HepG2 (cell line): ENCODE measurements around the gene TSHZ2.

Source experiments
- ASH2L ChIP-seq: fragments of 300-600, 200-600 bp; sonication (generic); IDR thresholded peaks from 2 replicates; pipeline ENCODE4 v1.7.0; 2017; ENCODE audit warnings: low read depth, mild to moderate bottlenecking, moderate library complexity, mixed read lengths, low read length; ENCODE audit not compliant: insufficient read length
- EP300 ChIP-seq, 3 experiments: sonication (generic) in 1 of 3; formaldehyde crosslinking in 1 of 3; IDR thresholded peaks; 2 replicates each; pipeline versions ENCODE4 v1.5.1 to v1.6.1; 2011 to 2020; ENCODE audit warnings: low read depth in 2 of 3, low read length in 2 of 3, borderline replicate concordance in 1 of 3, improper control_type of control experiment in 1 of 3, mild to moderate bottlenecking in 1 of 3, missing genetic modification reagents in 1 of 3, moderate library complexity in 1 of 3
- MYC ChIP-seq: sonication (generic); formaldehyde crosslinking; IDR thresholded peaks from 2 replicates; pipeline ENCODE4 v1.9.0; 2021; ENCODE audit warnings: missing genetic modification reagents, borderline replicate concordance
- MYNN ChIP-seq: sonication (generic); formaldehyde crosslinking; IDR thresholded peaks from 2 replicates; pipeline ENCODE4 v1.4.0; 2020; ENCODE audit warnings: mild to moderate bottlenecking, low read depth, missing genetic modification reagents
- NCOA5 ChIP-seq: sonication (generic); formaldehyde crosslinking; IDR thresholded peaks from 2 replicates; pipeline ENCODE4 v1.4.0; 2020; ENCODE audit warnings: missing genetic modification reagents
- NFE2 ChIP-seq: sonication (generic); formaldehyde crosslinking; IDR thresholded peaks from 2 replicates; pipeline ENCODE4 v1.4.0; 2020; ENCODE audit warnings: missing genetic modification reagents
- RNF219 ChIP-seq: sonication (generic); formaldehyde crosslinking; IDR thresholded peaks from 2 replicates; pipeline ENCODE4 v1.5.0; 2020; ENCODE audit warnings: mild to moderate bottlenecking, missing genetic modification reagents
- YEATS4 ChIP-seq: sonication (generic); formaldehyde crosslinking; IDR thresholded peaks from 2 replicates; pipeline ENCODE4 v1.4.0; 2020; ENCODE audit warnings: missing genetic modification reagents, borderline replicate concordance
- ZBTB26 ChIP-seq: IDR thresholded peaks from 2 replicates; pipeline ENCODE4 v1.6.1; 2016; ENCODE audit warnings: missing compliant biosample characterization, missing genetic modification reagents, borderline replicate concordance
- ZNF609 ChIP-seq: sonication (generic); formaldehyde crosslinking; IDR thresholded peaks from 2 replicates; pipeline ENCODE4 v1.4.0; 2020; ENCODE audit warnings: mild to moderate bottlenecking, missing genetic modification reagents, borderline replicate concordance
- TF ChIP-seq, protein P1 (sequence below): sonication (generic); formaldehyde crosslinking; IDR thresholded peaks from 2 replicates; pipeline ENCODE4 v1.5.0; 2020; ENCODE audit warnings: mild to moderate bottlenecking, missing genetic modification reagents, moderate library complexity

DNA sequence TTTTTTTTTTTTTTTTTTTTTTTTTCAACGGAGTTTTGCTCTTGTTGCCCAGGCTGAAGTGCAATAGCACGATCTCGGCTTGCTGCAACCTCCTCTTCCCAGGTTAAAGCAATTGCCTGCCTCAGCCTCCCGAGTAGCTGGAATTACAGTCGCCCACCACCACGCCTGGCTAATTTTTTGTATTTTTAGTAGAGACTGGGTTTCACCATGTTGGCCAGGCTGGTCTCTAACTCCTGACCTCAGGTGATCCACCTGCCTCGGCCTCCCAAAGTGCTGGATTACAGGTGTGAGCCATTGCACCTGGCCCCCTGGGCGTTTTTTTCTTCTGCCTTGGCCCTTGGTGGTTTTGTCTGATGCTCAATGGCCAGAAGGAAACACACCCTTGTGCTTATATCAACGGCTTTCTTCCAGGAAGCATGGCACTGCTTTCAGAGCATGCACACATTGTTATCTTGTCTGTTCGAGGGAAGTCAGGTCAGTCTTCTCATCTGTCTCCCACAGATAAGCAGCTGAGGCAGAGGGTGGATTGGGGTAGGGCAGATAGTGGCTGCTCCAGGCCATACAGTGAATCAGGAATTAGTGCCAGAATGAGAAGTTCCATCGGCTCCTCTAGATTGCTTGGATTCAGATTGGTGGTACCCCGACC lies 203.1 kb downstream of the TSHZ2 start:
- TF ChIP-seq ZNF609: no peak
- no peak for TF ChIP-seq YEATS4 (CRISPR knock-in tag)
- TF ChIP-seq RNF219 (CRISPR knock-in tag): no peak
- no peak for TF ChIP-seq MYNN (CRISPR knock-in tag)
- no peak for TF ChIP-seq ZBTB26
- TF ChIP-seq, protein P1, sequence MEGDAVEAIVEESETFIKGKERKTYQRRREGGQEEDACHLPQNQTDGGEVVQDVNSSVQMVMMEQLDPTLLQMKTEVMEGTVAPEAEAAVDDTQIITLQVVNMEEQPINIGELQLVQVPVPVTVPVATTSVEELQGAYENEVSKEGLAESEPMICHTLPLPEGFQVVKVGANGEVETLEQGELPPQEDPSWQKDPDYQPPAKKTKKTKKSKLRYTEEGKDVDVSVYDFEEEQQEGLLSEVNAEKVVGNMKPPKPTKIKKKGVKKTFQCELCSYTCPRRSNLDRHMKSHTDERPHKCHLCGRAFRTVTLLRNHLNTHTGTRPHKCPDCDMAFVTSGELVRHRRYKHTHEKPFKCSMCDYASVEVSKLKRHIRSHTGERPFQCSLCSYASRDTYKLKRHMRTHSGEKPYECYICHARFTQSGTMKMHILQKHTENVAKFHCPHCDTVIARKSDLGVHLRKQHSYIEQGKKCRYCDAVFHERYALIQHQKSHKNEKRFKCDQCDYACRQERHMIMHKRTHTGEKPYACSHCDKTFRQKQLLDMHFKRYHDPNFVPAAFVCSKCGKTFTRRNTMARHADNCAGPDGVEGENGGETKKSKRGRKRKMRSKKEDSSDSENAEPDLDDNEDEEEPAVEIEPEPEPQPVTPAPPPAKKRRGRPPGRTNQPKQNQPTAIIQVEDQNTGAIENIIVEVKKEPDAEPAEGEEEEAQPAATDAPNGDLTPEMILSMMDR: no peak
- TF ChIP-seq EP300 (IDR thresholded peaks at IDR 0.05; ENCODE audit: low read depth in 2 of 2, low read length in 2 of 2): no peak
- no peak for TF ChIP-seq EP300 (CRISPR knock-in tag; IDR thresholded peaks at IDR 0.05; ENCODE audit: borderline replicate concordance)
- TF ChIP-seq ASH2L: no peak
- TF ChIP-seq NFE2: no peak
- TF ChIP-seq NCOA5: no peak
- no peak for TF ChIP-seq MYC (CRISPR knock-in tag)
